ENCODE results near the gene XPO5. TPM values are rescaled to one million over a fixed set of nuclear protein-coding genes. Genes with fewer than 3 reads are reported as not detected.

Gene XPO5
- total RNA-seq, 1 experiment from 2014 or later: 77.4 TPM

DNA sequence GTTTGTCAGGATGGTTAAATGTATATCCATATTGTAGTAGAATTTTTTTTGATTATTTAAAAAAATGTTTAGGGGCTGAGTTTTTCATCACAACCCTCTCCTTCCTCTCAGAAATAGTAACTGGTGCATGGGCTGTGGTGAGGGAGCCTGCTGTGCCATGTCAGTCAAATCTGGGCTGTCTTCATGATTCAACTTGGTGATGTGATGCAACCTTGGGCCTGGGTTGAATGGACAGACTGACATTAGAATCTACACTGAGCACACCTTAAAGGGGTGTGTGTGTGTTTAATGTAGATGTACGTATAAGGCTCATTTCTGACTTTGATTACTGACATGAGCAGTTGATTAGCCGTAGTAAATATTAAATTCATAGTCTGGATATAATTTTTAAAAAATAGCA, 94.8 kb downstream of the XPO5 start:
- no TSS peak for BruUV-seq (replicated peaks)
- POLR2A ChIA-PET: interaction anchor here (0.6 to 0.7 kb wide), 3 partner anchors 284 to 592 kb away, joined by 3 to 6 read pairs (median 4); no protein-coding TSS in a partner anchor
- intact Hi-C loops (cut with micrococcal nuclease): no loop called here

GRCh38 chr6:43478008-43478372, 97.8 kb downstream of the XPO5 start:
- ChIA-PET CTCF (interaction anchor here (0.7 kb wide), 1 partner anchor 22 kb away, joined by 3 read pairs; no protein-coding TSS in a partner anchor), RAD21 (ENCODE audit: low non-redundant PET in 1 of 2, low total read pairs in 2 of 2, uncharacterized antibody in 2 of 2, unreplicated experiment in 2 of 2) (interaction anchor here in 1 of 2 experiments (0.6 kb wide), 1 partner anchor 109 kb away, joined by 4 read pairs; the partner anchor contains the start of gene ZNF318), POLR2A (interaction anchor here (0.8 to 1.4 kb wide), 3 partner anchors 16 to 21 kb away, joined by 3 to 5 read pairs (median 4); no protein-coding TSS in a partner anchor)
- no peaks in the 10 kb centered on the region for H4K20me1 ChIP-seq (ENCODE audit: insufficient read depth)
- no peak for ATAC-seq
- H3K79me2 ChIP-seq (ENCODE audit: insufficient read depth, low read length): peaks cover 54% of the 10 kb centered on the region
- no peak overlapping the region for H2AFZ ChIP-seq (ENCODE audit: low read depth, low read length, poor library complexity, severe bottlenecking)
- H3K4me3 ChIP-seq (replicated peaks in 1 of 2; ENCODE audit: low read depth in 1 of 2, low read length in 2 of 2): peak overlapping the region; percentile 66 to 86
- H3K9ac ChIP-seq (ENCODE audit: low read length): peak overlapping the region; percentile 90
- peak overlapping the region; percentile 84 for H3K4me2 ChIP-seq (ENCODE audit: low read length)
- peaks cover 9 to 45% of the 10 kb centered on the region in 2 experiments; a peak in 3 of 4 replicates for H3K4me1 ChIP-seq (ENCODE audit: control insufficient read depth in 1 of 2, insufficient read depth in 2 of 2, low read length in 2 of 2)
- no peaks in the 10 kb centered on the region for H3K27me3 ChIP-seq (ENCODE audit: insufficient read depth, low read length)
- no peaks in the 10 kb centered on the region for H3K9me2 ChIP-seq (ENCODE audit: insufficient read depth)
- H3K9me3 ChIP-seq (ENCODE audit: control insufficient read depth in 1 of 2, insufficient read depth in 1 of 2, low read depth in 1 of 2, low read length in 2 of 2): no peaks in the 10 kb centered on the region
- H3K27ac ChIP-seq (ENCODE audit: low read depth, low read length): peak overlapping the region; percentile 12; the same call in 1 of the 2 replicates
- TF ChIP-seq, protein P1, sequence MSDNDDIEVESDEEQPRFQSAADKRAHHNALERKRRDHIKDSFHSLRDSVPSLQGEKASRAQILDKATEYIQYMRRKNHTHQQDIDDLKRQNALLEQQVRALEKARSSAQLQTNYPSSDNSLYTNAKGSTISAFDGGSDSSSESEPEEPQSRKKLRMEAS (IDR thresholded peaks at IDR 0.05): no peak
- TF ChIP-seq EZH2 (IDR thresholded peaks at IDR 0.05) (no peak), ZFX (IDR thresholded peaks at IDR 0.05) (0 out of 2 replicates have a peak, but pooled peaks have one; percentile 1)
- BruUV-seq (replicated peaks): TSS peak; percentile 58
- DNase-seq (ENCODE audit: low read depth, low spot score): no peak
- intact Hi-C loops (cut with micrococcal nuclease): no loop called here
- H3K36me3 ChIP-seq (ENCODE audit: control insufficient read depth in 1 of 2, insufficient read depth in 2 of 2, low read length in 2 of 2): no peaks in the 10 kb centered on the region

More for the DNA sequence above, 94.8 kb downstream of the XPO5 start:
- peak; percentile 79 for TF ChIP-seq CEBPB (IDR thresholded peaks at IDR 0.05; ENCODE audit: low read depth)
- TF ChIP-seq ATF3 (IDR thresholded peaks at IDR 0.05): no peak
- H3K9ac ChIP-seq (ENCODE audit: low read length): no peak overlapping the region
- ChIA-PET CTCF (interaction anchor here (0.7 kb wide), 1 partner anchor 12 kb away, joined by 5 read pairs; no protein-coding TSS in a partner anchor), RAD21 (ENCODE audit: low non-redundant PET in 1 of 2, low total read pairs in 2 of 2, uncharacterized antibody in 2 of 2, unreplicated experiment in 2 of 2) (no interaction called here)
- H4K20me1 ChIP-seq (ENCODE audit: insufficient read depth): no peaks in the 10 kb centered on the region
- peak overlapping the region; percentile 60 for H3K4me2 ChIP-seq (ENCODE audit: low read length)
- no peak overlapping the region for H3K4me3 ChIP-seq (replicated peaks in 1 of 2; ENCODE audit: low read depth in 1 of 2, low read length in 2 of 2)
- no peaks in the 10 kb centered on the region for H3K36me3 ChIP-seq (ENCODE audit: control insufficient read depth in 1 of 2, insufficient read depth in 2 of 2, low read length in 2 of 2)
- H3K9me3 ChIP-seq (ENCODE audit: control insufficient read depth in 1 of 2, insufficient read depth in 1 of 2, low read depth in 1 of 2, low read length in 2 of 2): no peaks in the 10 kb centered on the region
- no peaks in the 10 kb centered on the region for H3K27me3 ChIP-seq (ENCODE audit: insufficient read depth, low read length)
- peaks cover 75% of the 10 kb centered on the region for H3K79me2 ChIP-seq (ENCODE audit: insufficient read depth, low read length)
- no peaks in the 10 kb centered on the region for H3K9me2 ChIP-seq (ENCODE audit: insufficient read depth)
- no peak overlapping the region for H2AFZ ChIP-seq (ENCODE audit: low read depth, low read length, poor library complexity, severe bottlenecking)
- no peak overlapping the region; the same call in 1 of the 2 replicates for H3K27ac ChIP-seq (ENCODE audit: low read depth, low read length)
- no peak for ATAC-seq
- peaks cover 9 to 45% of the 10 kb centered on the region in 2 experiments; a peak in 3 of 4 replicates for H3K4me1 ChIP-seq (ENCODE audit: control insufficient read depth in 1 of 2, insufficient read depth in 2 of 2, low read length in 2 of 2)
- no peak for DNase-seq (ENCODE audit: low read depth, low spot score)

All from HCT116 (cell line).